Heart right ventricle (tissue), 16 donors: ENCODE data around the gene CFAP70. TPM values are rescaled to one million over a fixed set of nuclear protein-coding genes. Genes with fewer than 3 reads are reported as not detected.

Experiments
- ATAC-seq, 8 donors: fragments of 200-7000 bp; cut with Tn5 transposase; one replicate each; pipeline ENCODE4 v1.9.1; 2020; ENCODE audit warnings: mild to moderate bottlenecking in 8 of 8, moderate library complexity in 8 of 8, moderate number of reproducible peaks in 1 of 8
- DNase-seq, 2 donors: peaks; one replicate each; pipeline ENCODE4 v3.0.0-alpha.2; 2020
- H3K27ac ChIP-seq, 10 donors: fragments of 200-600 bp; sonication (generic) in 2 of 10; one replicate each; pipeline versions ENCODE4 v1.5.0 to v1.8.0; 2020 to 2022; ENCODE audit warnings: mild to moderate bottlenecking in 3 of 10
- H3K27me3 ChIP-seq, 7 donors: fragments of 200-600 bp; one replicate each; pipeline ENCODE4 v1.8.0; 2021 to 2022; ENCODE audit warnings: mild to moderate bottlenecking in 2 of 7
- H3K36me3 ChIP-seq, 9 donors: fragments of 200-600 bp; sonication (generic) in 1 of 9; one replicate each; pipeline versions ENCODE4 v1.5.0 to v1.8.0; 2020 to 2022; ENCODE audit warnings: mild to moderate bottlenecking in 2 of 9
- H3K4me1 ChIP-seq, 9 donors: fragments of 200-600 bp; sonication (generic) in 1 of 9; one replicate each; pipeline versions ENCODE4 v1.5.0 to v1.8.0; 2020 to 2022; ENCODE audit warnings: mild to moderate bottlenecking in 4 of 9
- H3K4me3 ChIP-seq, 10 donors: fragments of 200-600 bp; sonication (generic) in 2 of 10; one replicate each; pipeline versions ENCODE4 v1.5.0 to v1.8.0; 2020 to 2022; ENCODE audit warnings: mild to moderate bottlenecking in 7 of 10, moderate library complexity in 2 of 10
- H3K9me3 ChIP-seq, 11 donors: fragments of 200-600 bp in 10 of 11; sonication (generic) in 2 of 11; one replicate each; pipeline versions ENCODE4 v1.5.0 to v1.8.0; 2013 to 2022; ENCODE audit warnings: mild to moderate bottlenecking in 2 of 11, control low read depth in 1 of 11, moderate library complexity in 1 of 11
- WGBS, 2 donors: extraction: QIAGEN DNeasy Blood & Tissue Kit; methylation state at CpG; one replicate each; pipeline ENCODE4 v1.1.7; 2013; ENCODE audit warnings: inconsistent platforms in 1 of 2; 5-methylcytosine and 5-hydroxymethylcytosine counted together
- intact Hi-C, 10 donors: fragments of 100-400 bp; cut with DNase I; formaldehyde crosslinking; loops; one replicate each; pipeline versions ENCODE4 v1.11.1 to v1.14.2; 2022
- polyA plus RNA-seq, 2 donors: library from polyadenylated mRNA; stranded (reverse); fragments of 200-250 nt; gene quantifications; one replicate each; pipeline ENCODE4 v1.2.3, GENCODE V29; 2013
- total RNA-seq, 10 donors: library from RNA; stranded (reverse); fragmentation: NEBNext Ultra II Directional in 3 of 10; extraction: Animal tissue kit (Norgen Biotek cat#: 25700) in 3 of 10; gene quantifications; one replicate each; pipeline versions ENCODE4 v1.2.1 to v1.2.4, GENCODE V29; 2021 to 2023
- TF ChIP-seq, protein P1 (sequence below), 9 donors: fragments of 200-600 bp; sonication (generic) in 2 of 9; IDR thresholded peaks; one replicate each; pipeline versions ENCODE4 v1.5.0 to v1.8.0; 2021 to 2022; ENCODE audit warnings: antibody characterized with exemption in 9 of 9, mild to moderate bottlenecking in 5 of 9, moderate library complexity in 1 of 9
- donor health status: Arrhythmogenic right ventricular cardiomyopathy.
- donor health status: ischemic (EF 13 %, LVEDD 7.1; RV severe dilation, severe dysfunction).
- donor health status: healthy with polysubstance abuse.
- donor health status: DM: no; HTN: yes; CAD: no.
- donor health status: DM: no; HTN: no; CAD: no.
- donor health status: ischemic (EF 25% LVEDD 6.9; RV normal size, moderate dysfunction).
- donor health status: ischemic (EF 25% LVEDD 5.7; RV mildly dilated, moderate dysfunction).
- donor health status: healthy.
- donor health status: DM: yes; HTN: yes; CAD: no.
- donor health status: Ischemic cardiomyopathy.
- donor health status: ischemic (EF 35%, LVEDD 5.7; RV mildly dilated, moderate dysfunction).
- donor health status: nonischemic (EF 11% LVEDD 7.7; RV severe dilation, severe dysfunction).
- donor health status: DM: yes; HTN: yes; CAD: no.
- donor health status: PGD.
- donor health status: ischemic (EF 29% LVEDD 5.4; RV normal size, mild dysfunction).
- donor health status: nonischemic (EF 23%, LVEDD 6.1; RV moderate dilation, normal function).

Gene CFAP70
- total and polyA plus RNA-seq, 12 donors = 0.25 to 5.4 (median 1.9) TPM

DNA sequence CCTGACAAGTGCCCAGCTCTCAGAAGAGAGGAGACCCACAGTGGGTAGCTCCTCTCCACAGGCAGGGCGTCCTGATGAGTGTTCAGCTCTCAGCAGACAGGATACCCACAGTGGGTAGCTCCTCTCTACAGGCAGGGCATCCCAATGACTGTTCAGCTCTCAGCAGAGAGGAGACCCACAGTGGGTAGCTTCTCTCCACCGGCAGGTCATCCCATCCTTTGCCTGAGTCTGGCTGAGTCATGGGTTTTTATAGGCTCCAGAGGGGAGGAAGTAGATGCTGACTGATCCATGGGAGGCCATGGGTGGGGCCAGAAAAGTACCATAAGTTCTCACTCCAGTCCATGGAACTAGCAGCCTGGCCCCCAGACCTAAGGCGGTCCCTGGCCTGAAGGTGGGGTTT, 18.5 kb downstream of the CFAP70 start:
- no peaks in the 10 kb centered on the region for H3K9me3 ChIP-seq
- TF ChIP-seq, protein P1, sequence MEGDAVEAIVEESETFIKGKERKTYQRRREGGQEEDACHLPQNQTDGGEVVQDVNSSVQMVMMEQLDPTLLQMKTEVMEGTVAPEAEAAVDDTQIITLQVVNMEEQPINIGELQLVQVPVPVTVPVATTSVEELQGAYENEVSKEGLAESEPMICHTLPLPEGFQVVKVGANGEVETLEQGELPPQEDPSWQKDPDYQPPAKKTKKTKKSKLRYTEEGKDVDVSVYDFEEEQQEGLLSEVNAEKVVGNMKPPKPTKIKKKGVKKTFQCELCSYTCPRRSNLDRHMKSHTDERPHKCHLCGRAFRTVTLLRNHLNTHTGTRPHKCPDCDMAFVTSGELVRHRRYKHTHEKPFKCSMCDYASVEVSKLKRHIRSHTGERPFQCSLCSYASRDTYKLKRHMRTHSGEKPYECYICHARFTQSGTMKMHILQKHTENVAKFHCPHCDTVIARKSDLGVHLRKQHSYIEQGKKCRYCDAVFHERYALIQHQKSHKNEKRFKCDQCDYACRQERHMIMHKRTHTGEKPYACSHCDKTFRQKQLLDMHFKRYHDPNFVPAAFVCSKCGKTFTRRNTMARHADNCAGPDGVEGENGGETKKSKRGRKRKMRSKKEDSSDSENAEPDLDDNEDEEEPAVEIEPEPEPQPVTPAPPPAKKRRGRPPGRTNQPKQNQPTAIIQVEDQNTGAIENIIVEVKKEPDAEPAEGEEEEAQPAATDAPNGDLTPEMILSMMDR (IDR thresholded peaks at IDR 0.05) = no peak
- H3K27me3 ChIP-seq = no peaks in the 10 kb centered on the region
- intact Hi-C loops = no loop called here
- whole genome bisulfite sequencing, 2 donors = 93 to 96% methylated on average over 3 of the region's 3 CpGs
- peaks cover 0 to 5% (median 0%) of the 10 kb centered on the region in 9 donors for H3K36me3 ChIP-seq
- H3K4me3 ChIP-seq = no peak overlapping the region
- DNase-seq = no peak
- H3K27ac ChIP-seq = no peak overlapping the region
- ATAC-seq = no peak
- no peaks in the 10 kb centered on the region for H3K4me1 ChIP-seq

DNA sequence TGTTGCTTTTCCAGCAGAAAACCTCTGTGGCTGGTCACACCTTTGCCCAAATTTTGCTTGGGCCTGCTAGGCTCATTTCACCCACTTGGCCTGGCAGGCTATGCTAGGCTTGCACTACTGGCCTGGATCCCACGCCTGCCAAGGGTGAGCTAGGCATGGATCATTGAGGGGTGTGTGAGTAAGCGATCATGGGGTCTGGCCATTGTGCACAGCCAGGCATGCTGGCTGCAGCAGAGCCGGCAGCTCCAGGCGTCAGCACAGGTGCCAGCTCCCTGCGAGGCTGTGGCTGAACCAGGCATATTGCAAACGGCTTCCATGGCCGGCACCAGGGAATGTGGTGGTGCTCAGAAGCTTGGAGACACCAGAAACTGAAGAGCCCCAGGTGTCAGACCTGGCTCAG, 19.2 kb downstream of the CFAP70 start:
- intact Hi-C loops = no loop called here
- peaks cover 0 to 5% (median 0%) of the 10 kb centered on the region in 9 donors for H3K36me3 ChIP-seq
- H3K9me3 ChIP-seq = no peaks in the 10 kb centered on the region
- 88 to 90% methylated on average over 7 of the region's 7 CpGs for WGBS, 2 donors
- peak in 7 of 8 donors; percentile 55 to 96 (median 85) for ATAC-seq
- TF ChIP-seq, protein P1 (IDR thresholded peaks at IDR 0.05) = no peak
- H3K27ac ChIP-seq = peak overlapping the region in 1 of 10 donors; percentile 8
- no peak overlapping the region for H3K4me3 ChIP-seq
- no peaks in the 10 kb centered on the region for H3K4me1 ChIP-seq
- H3K27me3 ChIP-seq = no peaks in the 10 kb centered on the region
- DNase-seq = peak in 1 of 2 donors; percentile 29

DNA sequence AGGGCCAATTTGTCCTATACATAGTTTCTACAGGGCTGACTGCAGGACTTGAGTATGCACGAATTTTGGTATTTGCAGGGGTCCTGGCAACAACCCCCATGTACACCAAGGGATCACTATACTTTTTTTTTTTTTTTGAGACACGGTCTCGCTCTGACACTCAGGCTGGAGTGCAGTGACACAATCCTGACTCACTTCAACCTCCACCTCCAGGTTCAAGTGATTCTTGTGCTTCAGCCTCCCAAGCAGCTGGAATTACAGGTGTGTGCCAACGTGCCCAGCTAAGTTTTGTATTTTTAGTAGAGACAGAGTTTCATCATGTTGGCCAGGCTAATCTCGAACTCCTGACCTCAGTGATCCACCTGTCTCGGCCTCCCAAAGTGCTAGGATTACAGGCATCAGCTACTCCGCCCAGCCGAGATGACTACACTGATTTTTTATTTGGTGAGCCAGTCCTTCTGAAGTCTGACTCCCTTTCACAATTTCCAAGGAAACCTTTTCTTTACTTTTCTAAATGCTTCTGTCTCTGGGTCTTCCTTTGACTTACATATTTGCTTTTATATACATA, 19.8 kb downstream of the CFAP70 start:
- Histone ChIP-seq H3K9me3 (no peaks in the 10 kb centered on the region), H3K36me3 (peaks cover 0 to 5% (median 0%) of the 10 kb centered on the region in 9 donors), H3K27ac (peak overlapping the region in 1 of 10 donors; percentile 8), H3K4me3 (no peak overlapping the region), H3K4me1 (no peaks in the 10 kb centered on the region), H3K27me3 (no peaks in the 10 kb centered on the region)
- TF ChIP-seq, protein P1 (IDR thresholded peaks at IDR 0.05) = no peak
- intact Hi-C loops = no loop called here
- WGBS, 2 donors = 85 to 86% methylated on average over 8 of the region's 8 CpGs
- ATAC-seq = no peak
- no peak for DNase-seq

DNA sequence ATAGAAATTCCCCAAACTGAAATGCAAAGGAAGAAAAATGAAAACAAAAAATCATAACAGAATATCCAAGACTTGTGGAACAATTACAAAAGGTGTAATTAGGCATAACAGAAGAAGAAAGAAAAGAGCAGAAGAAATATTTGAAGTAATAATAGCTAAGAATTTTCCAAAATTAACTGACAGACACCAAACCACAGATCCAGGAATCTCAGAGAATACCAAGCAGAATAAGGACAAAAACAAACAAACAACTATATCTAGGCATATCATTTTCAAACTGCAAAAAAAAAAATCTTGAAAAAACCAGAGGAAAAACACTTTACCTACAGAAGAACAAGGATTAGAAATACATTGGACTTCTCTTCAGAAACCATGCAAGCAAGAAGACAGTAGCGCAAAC, 25.5 kb downstream of the CFAP70 start:
- peaks cover 0 to 5% (median 0%) of the 10 kb centered on the region in 9 donors for H3K36me3 ChIP-seq
- intact Hi-C loops = no loop called here
- H3K27ac ChIP-seq = no peak overlapping the region
- DNase-seq (no peak), ATAC-seq (no peak)
- no peaks in the 10 kb centered on the region for H3K27me3 ChIP-seq
- TF ChIP-seq, protein P1 (IDR thresholded peaks at IDR 0.05) = no peak
- H3K9me3 ChIP-seq = no peaks in the 10 kb centered on the region
- H3K4me1 ChIP-seq = no peaks in the 10 kb centered on the region
- WGBS, 2 donors = 97 to 100% methylated on average over 1 of the region's 1 CpG
- H3K4me3 ChIP-seq = no peak overlapping the region
